ENCODE data around the gene GAL3ST3.

The GAL3ST3 gene

GRCh38 chr11:66037327-66037726 lies 11.6 kb downstream of the GAL3ST3 start:
- Histone ChIP-seq H3K79me2 (ENCODE audit: control insufficient read depth, insufficient read depth, low read length) (no peaks in the 10 kb centered on the region), H3K79me1 (ENCODE audit: low read length) (no peaks in the 10 kb centered on the region), H2BK5ac (ENCODE audit: low read length) (no peak overlapping the region), H3K4ac (ENCODE audit: low read depth, low read length) (no peak overlapping the region), H3K56ac (ENCODE audit: low read length) (no peak overlapping the region), H3K27me3 (ENCODE audit: insufficient read depth, low read length, poor library complexity) (no peaks in the 10 kb centered on the region), H3K4me2 (ENCODE audit: low read length) (no peak overlapping the region), H3K23ac (ENCODE audit: low read length) (no peak overlapping the region), H2AK5ac (ENCODE audit: low read length) (no peak overlapping the region), H3K36me3 (ENCODE audit: control insufficient read depth, insufficient read depth, low read length) (no peaks in the 10 kb centered on the region), H3K27ac (ENCODE audit: low read depth, low read length) (no peak overlapping the region), H2BK120ac (ENCODE audit: low read depth, low read length) (no peak overlapping the region), H4K8ac (ENCODE audit: low read depth, low read length) (no peak overlapping the region), H3K9ac (ENCODE audit: low read length) (no peak overlapping the region), H2BK15ac (replicated peaks; ENCODE audit: low read depth) (no peak overlapping the region), H3K4me3 (ENCODE audit: low read length) (no peak overlapping the region), H3K4me1 (ENCODE audit: control insufficient read depth, low read depth, low read length) (no peaks in the 10 kb centered on the region), H4K5ac (ENCODE audit: low read length) (no peak overlapping the region), H3K18ac (ENCODE audit: low read length) (no peak overlapping the region)
- no CpG with 5 or more reads among the region's 3 CpGs for WGBS (ENCODE audit: extremely low coverage, insufficient coverage, low lambda C conversion rate)
- no peak for DNase-seq

DNA sequence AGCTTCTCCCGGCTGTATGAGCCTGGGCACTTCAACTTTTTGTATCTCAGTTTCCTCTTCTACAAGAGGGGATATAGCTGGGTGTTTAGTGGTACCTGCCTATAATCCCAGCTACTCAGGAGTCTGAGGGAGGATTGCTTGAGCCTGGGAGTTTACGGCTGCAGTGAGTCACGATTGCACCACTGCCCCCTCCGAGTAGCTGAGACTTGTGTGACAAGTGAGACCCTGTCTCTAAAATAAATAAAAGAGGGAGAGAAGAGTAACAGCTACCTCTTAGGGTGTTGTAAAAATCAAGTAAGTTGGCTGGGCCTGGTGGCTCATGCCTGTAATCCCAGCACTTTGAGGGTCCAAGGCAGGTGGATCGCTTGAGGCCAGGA lies 12.6 kb downstream of the GAL3ST3 start:
- no peak for DNase-seq
- Histone ChIP-seq H3K27me3 (ENCODE audit: insufficient read depth, low read length, poor library complexity) (no peaks in the 10 kb centered on the region), H3K9ac (ENCODE audit: low read length) (no peak overlapping the region), H4K8ac (ENCODE audit: low read depth, low read length) (no peak overlapping the region), H2BK120ac (ENCODE audit: low read depth, low read length) (no peak overlapping the region), H3K4me2 (ENCODE audit: low read length) (no peak overlapping the region), H3K4me3 (ENCODE audit: low read length) (no peak overlapping the region), H3K4ac (ENCODE audit: low read depth, low read length) (no peak overlapping the region), H3K27ac (ENCODE audit: low read depth, low read length) (no peak overlapping the region), H3K36me3 (ENCODE audit: control insufficient read depth, insufficient read depth, low read length) (no peaks in the 10 kb centered on the region), H3K79me2 (ENCODE audit: control insufficient read depth, insufficient read depth, low read length) (no peaks in the 10 kb centered on the region), H3K4me1 (ENCODE audit: control insufficient read depth, low read depth, low read length) (no peaks in the 10 kb centered on the region), H2AK5ac (ENCODE audit: low read length) (no peak overlapping the region), H2BK5ac (ENCODE audit: low read length) (no peak overlapping the region), H3K18ac (ENCODE audit: low read length) (no peak overlapping the region), H3K23ac (ENCODE audit: low read length) (no peak overlapping the region), H4K5ac (ENCODE audit: low read length) (no peak overlapping the region), H3K79me1 (ENCODE audit: low read length) (no peaks in the 10 kb centered on the region), H2BK15ac (replicated peaks; ENCODE audit: low read depth) (no peak overlapping the region), H3K56ac (ENCODE audit: low read length) (no peak overlapping the region)
- WGBS (ENCODE audit: extremely low coverage, insufficient coverage, low lambda C conversion rate), result no CpG with 5 or more reads among the region's 5 CpGs

DNA sequence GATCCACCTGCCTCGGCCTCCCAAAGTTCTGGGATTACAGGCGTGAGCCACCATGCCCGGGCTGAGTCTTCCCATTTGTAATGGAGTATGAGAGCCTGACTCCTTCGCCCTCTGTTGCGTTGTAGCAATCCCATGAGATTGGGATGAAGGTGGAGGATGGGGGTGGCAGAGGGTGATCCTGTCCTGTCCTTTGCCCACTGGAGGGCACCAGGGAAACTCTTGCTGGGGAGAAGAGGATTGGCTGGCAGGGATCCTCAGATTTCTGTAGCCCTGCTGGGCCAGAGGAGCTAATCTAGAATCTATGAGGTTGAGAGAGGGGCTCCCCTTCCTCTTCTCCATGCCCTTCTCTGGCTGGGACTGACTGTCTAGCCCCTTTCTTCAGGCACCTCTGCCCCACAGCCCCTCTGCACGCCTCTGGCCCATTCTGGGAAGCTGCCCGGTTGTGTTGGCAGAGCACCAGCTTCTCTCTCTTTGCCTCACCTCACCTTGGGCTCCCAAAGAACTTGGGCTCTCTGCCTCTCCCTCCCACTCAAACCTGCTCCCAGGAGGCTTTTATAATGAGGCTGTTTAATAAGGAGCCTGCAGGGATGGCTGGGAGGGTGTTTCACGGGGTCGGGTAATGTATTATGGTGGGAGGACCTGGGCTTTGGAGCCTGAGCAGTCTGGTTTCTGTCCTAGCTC lies 13.2 kb downstream of the GAL3ST3 start:
- Histone ChIP-seq H3K56ac (ENCODE audit: low read length) (no peak overlapping the region), H3K9ac (ENCODE audit: low read length) (no peak overlapping the region), H2BK120ac (ENCODE audit: low read depth, low read length) (no peak overlapping the region), H2BK5ac (ENCODE audit: low read length) (no peak overlapping the region), H3K4me3 (ENCODE audit: low read length) (no peak overlapping the region), H3K4me2 (ENCODE audit: low read length) (no peak overlapping the region), H2AK5ac (ENCODE audit: low read length) (no peak overlapping the region), H3K4me1 (ENCODE audit: control insufficient read depth, low read depth, low read length) (no peaks in the 10 kb centered on the region), H3K36me3 (ENCODE audit: control insufficient read depth, insufficient read depth, low read length) (no peaks in the 10 kb centered on the region), H2BK15ac (replicated peaks; ENCODE audit: low read depth) (no peak overlapping the region), H3K23ac (ENCODE audit: low read length) (no peak overlapping the region), H4K8ac (ENCODE audit: low read depth, low read length) (no peak overlapping the region), H3K27me3 (ENCODE audit: insufficient read depth, low read length, poor library complexity) (no peaks in the 10 kb centered on the region), H3K79me2 (ENCODE audit: control insufficient read depth, insufficient read depth, low read length) (no peaks in the 10 kb centered on the region), H3K27ac (ENCODE audit: low read depth, low read length) (no peak overlapping the region), H3K79me1 (ENCODE audit: low read length) (no peaks in the 10 kb centered on the region), H3K18ac (ENCODE audit: low read length) (no peak overlapping the region), H4K5ac (ENCODE audit: low read length) (no peak overlapping the region), H3K4ac (ENCODE audit: low read depth, low read length) (no peak overlapping the region)
- no CpG with 5 or more reads among the region's 9 CpGs for WGBS (ENCODE audit: extremely low coverage, insufficient coverage, low lambda C conversion rate)
- no peak for DNase-seq

DNA sequence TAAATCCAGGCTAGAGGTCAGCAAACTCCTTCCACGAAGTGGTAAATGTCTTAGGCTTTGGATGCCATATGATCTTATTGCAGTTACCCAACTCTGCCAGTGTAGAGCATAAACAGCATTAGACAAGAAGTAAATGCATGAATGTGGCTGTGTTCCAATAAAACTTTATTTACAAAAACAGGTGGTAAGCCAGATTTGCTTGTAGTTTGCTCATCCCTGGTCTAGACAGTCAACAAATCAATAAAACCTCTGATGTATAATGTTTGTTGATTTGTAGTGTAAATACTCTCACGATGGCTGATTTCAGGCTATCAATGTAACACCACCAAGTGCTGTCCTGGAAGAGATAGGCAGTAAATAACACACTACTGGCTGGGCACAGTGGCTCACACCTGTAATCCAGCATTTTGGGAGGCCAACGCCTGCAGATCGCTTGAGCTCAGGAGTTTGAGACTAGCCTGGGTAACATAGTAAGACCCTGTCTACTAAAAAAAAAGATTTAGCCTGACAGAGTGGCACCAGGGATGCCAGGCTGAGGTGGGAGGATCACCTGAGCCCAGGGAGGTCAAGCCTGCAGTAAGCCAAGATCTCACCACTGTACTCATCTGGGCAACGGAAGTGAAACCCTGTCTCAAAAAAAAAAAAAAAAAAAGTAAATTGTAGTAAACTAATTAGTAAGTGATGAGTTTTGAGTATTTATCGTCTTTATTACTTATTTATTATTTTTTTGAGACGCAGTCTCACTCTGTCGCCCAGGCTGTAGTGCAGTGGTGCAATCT lies 15.8 kb downstream of the GAL3ST3 start:
- Histone ChIP-seq H3K18ac (ENCODE audit: low read length) (no peak overlapping the region), H3K79me1 (ENCODE audit: low read length) (no peaks in the 10 kb centered on the region), H3K27me3 (ENCODE audit: insufficient read depth, low read length, poor library complexity) (no peaks in the 10 kb centered on the region), H3K27ac (ENCODE audit: low read depth, low read length) (no peak overlapping the region), H3K36me3 (ENCODE audit: control insufficient read depth, insufficient read depth, low read length) (no peaks in the 10 kb centered on the region), H3K23ac (ENCODE audit: low read length) (no peak overlapping the region), H4K5ac (ENCODE audit: low read length) (no peak overlapping the region), H3K56ac (ENCODE audit: low read length) (no peak overlapping the region), H3K4me2 (ENCODE audit: low read length) (no peak overlapping the region), H2BK15ac (replicated peaks; ENCODE audit: low read depth) (no peak overlapping the region), H4K8ac (ENCODE audit: low read depth, low read length) (no peak overlapping the region), H2AK5ac (ENCODE audit: low read length) (no peak overlapping the region), H3K79me2 (ENCODE audit: control insufficient read depth, insufficient read depth, low read length) (no peaks in the 10 kb centered on the region), H3K9ac (ENCODE audit: low read length) (no peak overlapping the region), H3K4me1 (ENCODE audit: control insufficient read depth, low read depth, low read length) (no peaks in the 10 kb centered on the region), H2BK5ac (ENCODE audit: low read length) (no peak overlapping the region), H2BK120ac (ENCODE audit: low read depth, low read length) (no peak overlapping the region), H3K4ac (ENCODE audit: low read depth, low read length) (no peak overlapping the region), H3K4me3 (ENCODE audit: low read length) (no peak overlapping the region)
- DNase-seq, result no peak
- no CpG with 5 or more reads among the region's 8 CpGs for WGBS (ENCODE audit: extremely low coverage, insufficient coverage, low lambda C conversion rate)

DNA sequence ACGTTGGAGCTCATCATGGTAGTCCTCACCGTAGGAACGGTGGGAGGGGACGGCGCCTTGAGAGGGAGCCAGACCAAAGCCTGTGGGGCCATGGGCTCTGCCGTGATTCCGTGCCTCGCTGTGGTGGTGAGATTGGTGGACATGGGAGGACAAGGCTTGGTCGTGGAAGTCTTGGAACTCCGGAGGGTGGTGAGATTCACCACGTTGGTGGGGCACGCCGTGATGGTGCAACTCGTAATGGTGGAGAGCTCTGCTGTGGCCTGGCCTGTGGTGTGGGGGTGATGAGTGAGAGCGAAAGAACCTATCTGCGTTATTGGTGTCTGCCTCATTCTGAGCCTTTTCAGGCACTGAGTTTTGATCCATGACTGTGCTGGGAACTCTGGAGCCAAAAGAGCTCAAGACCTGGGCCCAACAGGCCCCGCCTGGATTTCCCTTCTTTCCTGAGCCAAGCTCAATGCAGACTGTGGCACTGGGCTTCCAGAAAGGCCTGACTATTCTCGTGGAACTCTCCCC lies 22.9 kb downstream of the GAL3ST3 start, which contains the start of gene CATSPER1:
TSS of gene CATSPER1 (minus strand) at position 463 of the 513 bp plus-strand sequence. CDS start at position 363, 100 bp downstream.
- no peak within 1 kb of the TSS for H2BK15ac ChIP-seq (replicated peaks; ENCODE audit: low read depth)
- H2BK120ac ChIP-seq (ENCODE audit: low read depth, low read length), result no peak within 1 kb of the TSS
- no peak within 1 kb of the TSS for H2BK5ac ChIP-seq (ENCODE audit: low read length)
- no peak within 1 kb of the TSS for H3K56ac ChIP-seq (ENCODE audit: low read length)
- H3K4me3 ChIP-seq (ENCODE audit: low read length), result no peak within 1 kb of the TSS
- H3K79me2 ChIP-seq (ENCODE audit: control insufficient read depth, insufficient read depth, low read length), result no peaks in the 10 kb centered on the region
- H3K36me3 ChIP-seq (ENCODE audit: control insufficient read depth, insufficient read depth, low read length), result no peaks in the 10 kb centered on the region
- no peak within 1 kb of the TSS for H4K8ac ChIP-seq (ENCODE audit: low read depth, low read length)
- H3K27ac ChIP-seq (ENCODE audit: low read depth, low read length), result no peak within 1 kb of the TSS
- no peak within 1 kb of the TSS for H3K9ac ChIP-seq (ENCODE audit: low read length)
- H2AK5ac ChIP-seq (ENCODE audit: low read length), result no peak within 1 kb of the TSS
- H3K79me1 ChIP-seq (ENCODE audit: low read length), result no peaks in the 10 kb centered on the region
- H4K5ac ChIP-seq (ENCODE audit: low read length), result no peak within 1 kb of the TSS
- H3K18ac ChIP-seq (ENCODE audit: low read length), result no peak within 1 kb of the TSS
- H3K4me2 ChIP-seq (ENCODE audit: low read length), result no peak within 1 kb of the TSS
- DNase-seq, result no peak
- H3K4ac ChIP-seq (ENCODE audit: low read depth, low read length), result no peak within 1 kb of the TSS
- H3K27me3 ChIP-seq (ENCODE audit: insufficient read depth, low read length, poor library complexity), result no peaks in the 10 kb centered on the region
- H3K23ac ChIP-seq (ENCODE audit: low read length), result no peak within 1 kb of the TSS
- no CpG with 5 or more reads among the region's 18 CpGs for WGBS (ENCODE audit: extremely low coverage, insufficient coverage, low lambda C conversion rate)
- H3K4me1 ChIP-seq (ENCODE audit: control insufficient read depth, low read depth, low read length), result no peaks in the 10 kb centered on the region
